ENCODE results near the gene DENND2D.

DNA sequence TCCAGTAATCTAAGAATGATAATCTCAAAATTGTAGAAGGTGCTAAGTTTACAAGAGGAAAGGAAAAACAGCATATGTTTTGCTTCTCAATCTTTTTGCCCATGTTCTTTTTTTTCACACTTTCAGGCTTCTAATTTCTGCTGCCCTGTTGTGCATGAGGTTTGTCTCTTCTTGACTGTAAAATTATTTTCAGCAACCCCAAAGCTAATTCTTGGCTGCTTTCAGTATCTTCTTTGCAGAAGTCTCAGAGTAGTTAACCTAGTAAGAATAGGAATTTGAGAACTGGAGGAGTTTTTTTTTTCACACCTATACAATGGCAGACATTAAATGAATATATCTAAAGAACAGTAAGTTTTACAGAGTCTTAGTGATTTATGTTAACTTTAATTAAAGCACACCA lies 26.4 kb downstream of the DENND2D start:
- TF ChIP-seq POLR2AphosphoS5 (IDR thresholded peaks at IDR 0.05): no peak
- TF ChIP-seq CTCF (IDR thresholded peaks at IDR 0.05): no peak
- TF ChIP-seq POLR2A (IDR thresholded peaks at IDR 0.05): no peak
